ENCODE results near the gene ARID4B.
"Not testable (repeated sequence)": the region's sequence is repeated elsewhere in the genome, so short reads cannot be mapped to it uniquely, and the experiment has no call there.

ARID4B gene

DNA sequence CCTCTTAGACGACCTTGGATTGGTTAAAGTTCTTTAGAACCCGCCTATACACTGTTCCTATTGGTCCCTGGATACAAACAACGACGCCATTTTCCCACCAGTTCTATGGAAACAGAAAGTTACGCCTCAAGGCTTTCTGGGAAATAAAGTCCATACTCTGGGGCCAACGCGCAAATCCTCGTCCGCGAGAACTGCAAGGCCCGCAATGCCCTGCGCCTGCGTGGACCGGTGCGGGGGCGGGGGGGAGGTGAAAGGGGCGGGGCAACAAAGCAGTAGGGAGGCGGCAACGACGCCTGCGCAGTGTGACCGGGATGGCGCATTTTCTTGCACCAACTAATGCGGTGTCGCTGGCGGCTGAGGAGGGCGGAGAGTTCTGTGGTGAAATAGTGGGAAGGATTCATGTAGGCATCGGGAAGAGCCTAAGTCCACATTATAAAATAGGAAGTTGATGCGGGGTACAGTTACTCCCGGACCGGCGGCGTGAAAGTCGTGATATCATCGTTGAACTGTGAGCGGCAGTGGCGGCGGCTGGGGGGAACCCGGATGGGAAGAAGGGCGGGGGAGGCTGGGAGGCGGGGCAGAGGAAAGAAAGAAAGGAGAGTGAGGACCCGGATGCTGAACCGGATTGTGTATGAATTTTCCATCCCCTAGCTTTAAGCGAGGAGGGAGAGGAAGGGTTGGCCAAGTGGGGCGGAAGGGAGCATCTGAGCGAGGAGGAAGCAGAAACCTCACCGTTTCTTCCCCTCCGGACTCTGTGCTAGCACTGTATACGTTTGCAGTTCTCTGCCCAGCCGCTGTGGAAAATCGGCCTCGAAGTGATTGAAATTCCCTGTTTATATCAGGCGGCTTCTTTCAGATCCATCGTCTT is 526 bp upstream of the ARID4B start, which contains the start of gene GGPS1:
GGPS1 (plus strand) TSS at position 300 of the 868 bp plus-strand sequence. CDS start 6,695 bp downstream, outside the sequence.
- peak; percentile 98 to 99 (median 98) for DNase-seq (ENCODE audit: low read depth in 3 of 3)

- DNase-seq (ENCODE audit: low read depth in 3 of 3) = peak; percentile 34 to 56 (median 36)
Observed at GRCh38 chr1:235326719-235327558, 1.0 kb downstream of the ARID4B start.

GRCh38 chr1:235325854-235326253 is 2.1 kb downstream of the ARID4B start:
- DNase-seq (ENCODE audit: low read depth in 3 of 3) = no peak

GRCh38 chr1:235325139-235325538 is 2.8 kb downstream of the ARID4B start:
- DNase-seq (ENCODE audit: low read depth in 3 of 3) = no peak

GRCh38 chr1:235324296-235324695 is 3.7 kb downstream of the ARID4B start:
- DNase-seq (ENCODE audit: low read depth in 3 of 3) = no peak

DNA sequence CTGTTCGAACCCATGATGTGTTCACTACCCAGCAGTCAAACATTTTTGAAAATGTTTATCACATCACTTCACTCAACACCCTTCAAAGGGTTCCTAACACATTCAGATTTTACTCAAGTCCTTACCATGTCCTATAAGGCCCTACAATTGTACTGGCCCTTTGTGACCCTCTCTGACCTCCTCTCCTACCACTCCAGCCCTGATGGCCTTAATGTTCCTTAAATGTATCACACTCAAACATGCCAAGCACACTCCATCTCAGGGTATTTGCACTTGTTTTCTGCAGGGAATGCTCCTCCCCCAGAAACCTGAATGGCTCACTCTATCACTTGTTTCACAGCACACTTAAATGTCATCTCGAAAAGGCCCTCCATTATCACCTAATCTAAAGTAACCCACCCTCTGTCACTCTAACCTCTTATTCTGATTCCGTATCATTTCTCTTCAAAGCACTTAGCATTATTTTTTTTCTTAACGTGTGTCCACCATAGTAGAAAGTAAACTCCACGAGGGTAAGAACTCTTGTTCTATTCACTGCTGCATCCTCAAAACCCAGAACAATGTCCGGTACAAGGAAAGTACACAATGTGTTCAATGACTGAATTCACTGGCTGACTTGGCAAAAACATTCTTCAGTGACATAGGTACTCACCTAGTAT is 7.3 kb downstream of the ARID4B start:
- DNase-seq (ENCODE audit: low read depth in 3 of 3) = no peak

GRCh38 chr1:235319255-235319654 is 8.7 kb downstream of the ARID4B start:
- no peak for DNase-seq (ENCODE audit: low read depth in 3 of 3)

DNA sequence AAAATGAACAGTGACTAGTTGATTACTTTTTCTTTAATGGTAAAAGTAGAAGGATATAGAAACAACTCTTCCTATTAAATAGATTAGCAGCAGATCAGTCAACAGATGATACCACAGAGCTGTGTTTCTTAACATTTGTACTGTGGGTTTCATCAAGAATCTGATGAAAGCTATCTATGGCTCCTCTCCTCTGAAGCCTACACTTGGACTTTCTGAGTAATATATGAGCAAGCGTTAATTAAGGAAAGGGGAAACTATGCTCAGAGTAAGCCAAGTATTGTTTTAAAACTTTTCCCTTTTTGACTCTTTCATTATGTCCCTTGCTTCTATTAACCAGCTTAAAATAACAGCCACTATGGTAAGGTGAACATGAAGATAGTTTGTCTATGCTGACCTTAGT is 10.8 kb downstream of the ARID4B start:
- no peak for DNase-seq (ENCODE audit: low read depth in 3 of 3)

DNA sequence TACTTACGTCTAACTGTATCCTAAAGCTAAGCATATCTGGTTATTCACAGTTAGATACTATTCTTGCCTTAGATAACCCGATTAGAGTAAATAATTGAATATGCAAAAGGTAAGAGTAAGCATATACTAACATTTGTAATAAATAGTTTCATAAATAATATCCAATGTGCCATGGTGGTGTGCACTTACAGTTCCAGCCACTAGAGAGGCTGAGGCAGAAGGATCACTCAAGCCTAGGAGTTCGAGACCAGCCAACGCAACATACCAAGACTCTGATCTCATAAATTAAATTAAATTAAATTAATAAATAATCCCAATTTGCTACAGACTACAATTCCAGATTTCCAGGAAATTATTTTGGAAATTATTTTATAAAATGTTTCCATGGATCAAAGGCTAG is 12.2 kb downstream of the ARID4B start:
- no peak for DNase-seq (ENCODE audit: low read depth in 3 of 3)

DNA sequence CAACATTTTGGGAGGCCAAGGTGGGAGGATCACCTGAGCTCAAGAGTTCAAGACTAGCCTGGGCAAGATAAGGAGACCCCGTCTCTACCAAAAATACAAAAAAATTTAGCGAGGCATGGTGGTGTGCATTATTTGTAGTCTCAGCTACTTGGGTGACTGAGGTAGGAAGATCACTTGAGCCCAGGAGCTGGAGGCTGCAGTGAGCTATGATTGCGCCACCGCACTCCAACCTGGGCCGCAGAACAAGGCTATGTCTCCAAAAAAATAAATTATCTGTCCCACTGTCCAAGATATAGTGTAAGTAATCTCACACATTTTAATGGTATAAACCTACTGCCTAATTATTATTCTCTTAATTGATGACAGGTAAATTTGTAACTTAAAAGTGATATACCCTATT is 12.8 kb downstream of the ARID4B start:
- DNase-seq (ENCODE audit: low read depth in 3 of 3) = no peak

- no peak for DNase-seq (ENCODE audit: low read depth in 3 of 3)
Observed at GRCh38 chr1:235313931-235314678, 13.9 kb downstream of the ARID4B start.

DNA sequence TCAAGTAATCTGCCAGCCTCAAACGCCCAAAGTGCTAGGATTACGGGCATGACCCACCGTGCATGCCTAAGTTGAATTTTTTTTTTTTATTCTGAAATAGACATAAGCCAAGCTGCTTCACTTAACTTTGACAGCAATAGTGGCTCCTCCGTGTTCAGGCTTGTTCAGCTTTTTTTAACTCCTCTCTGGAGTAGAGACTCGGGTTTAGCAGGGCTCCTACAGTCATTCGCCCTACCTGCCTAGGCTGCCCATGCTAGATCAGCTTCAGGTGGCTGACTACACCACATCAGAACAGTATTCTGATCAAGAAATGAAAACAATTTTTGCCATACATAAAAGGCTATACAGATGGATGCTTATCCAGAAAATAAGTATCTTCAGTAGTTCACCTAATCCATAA is 14.7 kb downstream of the ARID4B start:
- no peak for DNase-seq (ENCODE audit: low read depth in 3 of 3)

DNA sequence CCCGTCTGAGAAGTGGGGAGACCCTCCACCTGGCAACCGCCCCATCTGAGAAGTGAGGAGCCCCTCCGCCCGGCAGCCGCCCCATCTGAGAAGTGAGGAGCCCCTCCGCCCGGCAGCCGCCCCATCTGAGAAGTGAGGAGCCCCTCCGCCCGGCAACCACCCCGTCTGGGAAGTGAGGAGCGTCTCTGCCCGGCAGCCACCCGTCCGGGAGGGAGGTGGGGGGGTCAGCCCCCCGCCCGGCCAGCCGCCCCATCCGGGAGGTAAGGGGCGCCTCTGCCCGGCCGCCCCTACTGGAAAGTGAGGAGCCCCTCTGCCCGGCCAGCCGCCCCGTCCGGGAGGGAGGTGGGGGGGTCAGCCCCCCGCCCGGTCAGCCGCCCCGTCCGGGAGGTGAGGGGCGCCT is 18.8 kb downstream of the ARID4B start:
- DNase-seq (ENCODE audit: low read depth in 3 of 3) = not testable (repeated sequence)

DNA sequence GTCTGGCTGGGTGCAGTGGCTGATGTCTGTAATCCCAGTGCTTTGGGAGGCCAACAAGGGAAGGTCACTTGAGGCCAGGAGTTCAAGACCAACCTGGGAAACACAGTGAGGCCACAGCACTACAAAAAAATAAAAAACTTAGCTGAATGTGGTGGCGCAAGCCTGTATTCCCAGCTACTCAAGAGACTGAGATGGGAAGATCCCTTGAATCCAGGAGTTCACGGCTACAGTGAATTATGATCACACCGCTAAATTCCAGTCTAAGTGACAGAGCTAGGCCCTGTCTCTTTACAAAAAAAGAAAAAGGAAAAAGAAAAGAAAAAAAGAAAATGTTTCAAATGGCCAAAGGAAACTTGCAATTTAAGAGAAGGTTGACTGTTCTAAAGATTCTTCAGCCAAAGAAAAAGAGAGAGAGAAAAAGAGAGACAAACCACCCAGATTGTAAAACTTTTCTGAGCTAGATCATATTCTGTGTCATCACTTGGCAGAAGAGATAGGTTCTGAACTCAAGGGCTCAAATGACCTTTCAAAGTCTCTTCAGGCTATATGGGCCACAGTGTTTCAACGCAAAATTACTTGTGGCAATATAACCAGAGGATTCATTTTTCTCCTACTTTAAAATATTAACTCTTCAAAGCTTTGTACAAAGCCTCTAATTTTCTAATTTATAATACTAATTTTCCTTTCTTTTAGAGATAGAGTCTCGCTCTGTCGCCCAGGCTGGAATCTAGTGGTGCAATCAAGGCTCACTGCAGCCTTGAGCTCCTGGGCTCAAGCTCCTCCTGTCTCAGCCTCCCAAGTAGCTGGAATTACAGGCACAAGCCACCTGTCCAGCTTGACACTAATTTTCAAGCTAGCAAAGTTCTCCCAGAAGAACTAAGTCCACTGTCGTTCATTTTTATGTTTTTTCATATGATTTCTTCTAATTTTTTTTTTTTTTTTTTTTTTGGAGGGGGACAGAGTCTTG is 20.5 kb downstream of the ARID4B start:
- DNase-seq (ENCODE audit: low read depth in 3 of 3) = no peak

- DNase-seq (ENCODE audit: low read depth in 3 of 3) = no peak
Observed at GRCh38 chr1:235304549-235305451, 23.2 kb downstream of the ARID4B start.

- no peak for DNase-seq (ENCODE audit: low read depth in 3 of 3)
Observed at GRCh38 chr1:235302143-235302542, 25.8 kb downstream of the ARID4B start.

DNA sequence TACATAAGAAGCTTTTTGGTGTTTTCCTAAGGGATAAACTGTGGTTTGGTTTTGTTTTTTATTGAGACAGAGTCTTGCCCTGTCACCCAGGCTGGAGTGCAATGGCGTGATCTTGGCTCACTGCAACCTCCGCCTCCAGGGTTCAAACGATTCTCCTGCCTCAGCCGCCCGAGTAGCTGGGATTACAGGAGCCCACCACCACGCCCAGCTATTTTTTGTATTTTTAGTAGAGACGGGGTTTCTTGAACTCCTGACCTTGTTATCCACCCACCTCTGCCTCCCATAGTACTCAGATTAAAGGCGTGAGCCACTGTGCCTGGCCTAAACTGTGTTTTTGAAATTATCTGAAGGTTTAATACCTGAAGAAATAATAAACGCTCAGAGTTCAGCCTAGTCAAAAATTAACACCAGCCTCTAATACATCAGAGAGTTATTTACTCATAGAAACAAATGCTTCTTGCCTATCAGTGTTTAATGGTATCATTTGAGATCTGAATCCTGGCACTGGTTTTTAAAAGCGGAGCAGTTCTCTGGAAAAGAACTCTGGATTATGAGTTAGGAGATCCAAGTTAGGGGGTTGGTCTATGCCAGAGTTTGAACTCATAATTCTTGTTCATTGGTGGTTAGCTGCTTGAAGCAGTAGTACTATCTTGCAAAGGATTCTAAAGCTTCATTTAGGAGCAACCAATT is 28.7 kb downstream of the ARID4B start:
- no peak for DNase-seq (ENCODE audit: low read depth in 3 of 3)

DNA sequence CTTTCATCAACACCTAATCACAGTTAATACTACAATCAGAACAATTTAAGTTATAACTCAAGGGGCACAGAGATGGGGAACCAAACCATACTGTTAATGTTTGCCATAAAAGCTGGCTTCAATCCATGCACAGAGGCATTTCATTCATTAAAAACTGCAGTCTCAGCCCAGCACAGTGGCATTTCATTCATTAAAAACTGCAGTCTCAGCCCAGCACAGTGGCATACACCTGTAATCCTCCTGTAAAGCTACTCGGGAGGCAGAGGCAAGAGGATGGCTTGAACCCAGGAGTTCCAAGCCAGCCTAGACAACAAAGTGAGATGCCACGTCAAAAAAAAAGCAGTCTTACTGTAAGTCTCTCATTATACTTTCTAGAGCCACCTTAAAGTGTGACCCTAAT is 29.2 kb downstream of the ARID4B start:
- DNase-seq (ENCODE audit: low read depth in 3 of 3) = no peak

DNA sequence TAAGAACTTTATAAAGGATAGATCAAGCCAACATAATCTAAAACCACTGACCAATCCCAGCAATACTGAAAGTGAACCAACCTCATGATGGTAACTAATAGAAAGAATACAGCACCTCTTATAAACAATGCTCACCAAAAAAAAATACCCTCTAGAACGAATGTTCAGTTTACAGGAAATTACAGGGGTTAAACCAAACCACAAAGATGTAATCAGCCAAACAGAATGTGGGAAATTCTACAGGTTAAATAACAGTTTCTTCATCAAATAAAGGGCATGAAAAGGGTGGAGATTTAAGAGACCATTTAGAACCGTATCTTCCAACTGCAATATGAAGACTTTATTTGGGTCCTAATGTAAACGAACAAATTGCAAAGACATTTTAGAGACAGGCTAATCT is 30.4 kb downstream of the ARID4B start:
- no peak for DNase-seq (ENCODE audit: low read depth in 3 of 3)
